Activated CD4-positive, alpha-beta memory T cell treated with anti-CD3 and anti-CD28 coated beads for 36 hours (primary cell): ENCODE data around the gene NUDCD3. TPM values are rescaled to one million over a fixed set of nuclear protein-coding genes. Genes with fewer than 3 reads are reported as not detected.

ENCODE experiments used
- CTCF ChIA-PET: fragments of 350-600 bp; sonication (Branson Sonifier 250); formaldehyde crosslinking; loops from one replicate; lab custom pipeline; 2021; ENCODE audit warnings: antibody characterized with exemption, inconsistent platforms; lab: Charles Lee
- POLR2A ChIA-PET: fragments of 350-600 bp; sonication (Branson Sonifier 250); formaldehyde crosslinking; loops from one replicate; lab custom pipeline; 2021; ENCODE audit warnings: antibody characterized with exemption; lab: Charles Lee
- DNase-seq: peaks from one replicate; pipeline ENCODE4 v3.0.0-alpha.2; 2020
- H3K27ac Mint-ChIP-seq: one replicate; pipeline ENCODE4 v1.8.0; 2021; ENCODE audit warnings: mixed read lengths
- H3K27me3 Mint-ChIP-seq: one replicate; pipeline ENCODE4 v1.8.0; 2021; ENCODE audit warnings: mixed read lengths
- H3K36me3 Mint-ChIP-seq: one replicate; pipeline ENCODE4 v1.8.0; 2021; ENCODE audit warnings: mixed read lengths
- H3K4me1 Mint-ChIP-seq: one replicate; pipeline ENCODE4 v1.8.0; 2021; ENCODE audit warnings: low read depth, mixed read lengths
- H3K4me3 Mint-ChIP-seq: one replicate; pipeline ENCODE4 v1.8.0; 2021; ENCODE audit warnings: mild to moderate bottlenecking, mixed read lengths
- H3K9me3 Mint-ChIP-seq: one replicate; pipeline ENCODE4 v1.8.0; 2021; ENCODE audit warnings: mixed read lengths
- intact Hi-C: fragments of 100-400 bp; cut with micrococcal nuclease; formaldehyde crosslinking; loops from one replicate; pipeline ENCODE4 v1.15.1; 2023
- total RNA-seq, 2 experiments: library from RNA; stranded (reverse); gene quantifications; one replicate each; pipeline ENCODE4 v1.2.3, GENCODE V29; 2021

The NUDCD3 gene
- total RNA-seq, 2 experiments from 2014 or later = 88.9 to 92.4 TPM

DNA sequence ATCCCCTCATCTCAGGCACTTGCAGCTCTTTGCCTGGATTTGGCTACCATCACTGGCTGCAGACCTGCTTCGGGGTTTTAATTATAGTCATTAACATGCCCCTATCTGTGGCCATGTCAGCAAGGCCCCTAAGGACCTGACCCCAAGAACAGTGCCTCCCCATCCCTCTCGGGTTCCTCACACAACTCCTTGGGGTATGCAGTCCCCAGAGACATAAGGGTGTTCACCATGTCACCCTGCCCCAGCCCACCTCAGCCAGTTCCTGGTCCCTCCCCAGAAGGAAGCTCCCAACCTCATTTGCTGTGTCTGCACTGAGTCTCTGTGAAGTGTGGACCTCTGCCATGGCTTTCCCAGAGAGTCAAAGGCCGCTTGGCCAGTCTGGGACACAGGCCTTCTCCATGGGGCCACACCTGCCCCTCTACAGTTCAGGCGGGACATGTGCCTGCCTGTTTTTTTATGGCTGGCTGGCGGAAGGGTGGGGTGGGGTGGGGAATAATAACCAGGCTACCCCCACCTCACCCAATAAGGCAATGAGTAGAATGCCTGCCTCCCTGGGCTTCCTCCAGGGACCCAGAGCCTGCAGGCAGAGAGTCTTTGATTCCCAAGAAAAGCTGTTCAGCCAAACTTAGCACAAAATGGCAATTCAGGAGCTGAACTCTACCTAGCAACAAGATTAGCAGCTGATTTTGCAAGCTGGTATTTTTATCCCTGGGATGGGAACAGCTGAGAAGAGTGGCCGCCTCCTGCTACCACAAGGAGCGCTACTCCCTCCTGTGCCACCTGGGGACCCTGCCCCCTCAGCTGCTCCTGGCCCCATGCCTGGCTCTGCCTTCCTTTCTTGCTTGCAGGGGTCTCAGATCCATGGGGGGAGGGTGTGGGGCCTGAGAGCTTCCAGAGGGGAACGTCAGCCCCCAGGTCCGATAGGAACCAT lies 141.3 kb downstream of the NUDCD3 start:
- DNase-seq = no peak
- intact Hi-C loops = no loop called here
- no peaks in the 10 kb centered on the region for H3K36me3 Mint-ChIP-seq
- H3K4me1 Mint-ChIP-seq = no peaks in the 10 kb centered on the region
- H3K4me3 Mint-ChIP-seq = no peak overlapping the region
- CTCF ChIA-PET = interaction anchor here (0.6 to 1.6 kb wide), 4 partner anchors 10 to 216 kb away, joined by 3 to 5 read pairs (median 4); no protein-coding TSS in a partner anchor
- H3K27me3 Mint-ChIP-seq = peaks cover 14% of the 10 kb centered on the region
- no peak overlapping the region for H3K27ac Mint-ChIP-seq
- POLR2A ChIA-PET = no interaction called here
- H3K9me3 Mint-ChIP-seq = peaks cover 15% of the 10 kb centered on the region

DNA sequence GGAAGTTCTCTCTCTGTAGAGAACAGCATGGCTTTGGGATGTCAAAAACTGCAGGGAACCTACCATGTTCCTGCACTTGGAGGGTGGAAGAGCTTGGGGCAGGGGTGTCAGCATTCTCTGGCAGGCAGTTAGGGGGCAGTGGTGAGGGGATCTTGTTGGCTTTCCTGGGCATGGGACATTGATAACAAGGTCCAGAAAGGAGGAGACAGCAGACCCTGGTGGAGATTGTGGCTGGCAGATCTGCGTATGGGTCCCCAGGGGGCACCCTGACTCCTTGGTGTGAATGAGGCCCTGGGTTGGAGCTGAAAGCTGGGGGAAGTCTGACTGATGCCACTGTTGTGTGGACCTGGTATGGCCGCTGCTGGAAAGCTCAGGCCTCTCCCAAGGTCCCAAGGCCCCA lies 142.2 kb downstream of the NUDCD3 start:
- intact Hi-C loops = no loop called here
- CTCF ChIA-PET = interaction anchor here (1.4 to 1.6 kb wide), 2 partner anchors 140 to 217 kb away, joined by 4 to 5 read pairs; no protein-coding TSS in a partner anchor
- POLR2A ChIA-PET = no interaction called here
- Mint-ChIP-seq H3K4me1 (no peaks in the 10 kb centered on the region), H3K9me3 (peaks cover 10% of the 10 kb centered on the region), H3K27me3 (peaks cover 14% of the 10 kb centered on the region), H3K36me3 (no peaks in the 10 kb centered on the region), H3K27ac (no peak overlapping the region), H3K4me3 (no peak overlapping the region)
- DNase-seq = peak; percentile 27

DNA sequence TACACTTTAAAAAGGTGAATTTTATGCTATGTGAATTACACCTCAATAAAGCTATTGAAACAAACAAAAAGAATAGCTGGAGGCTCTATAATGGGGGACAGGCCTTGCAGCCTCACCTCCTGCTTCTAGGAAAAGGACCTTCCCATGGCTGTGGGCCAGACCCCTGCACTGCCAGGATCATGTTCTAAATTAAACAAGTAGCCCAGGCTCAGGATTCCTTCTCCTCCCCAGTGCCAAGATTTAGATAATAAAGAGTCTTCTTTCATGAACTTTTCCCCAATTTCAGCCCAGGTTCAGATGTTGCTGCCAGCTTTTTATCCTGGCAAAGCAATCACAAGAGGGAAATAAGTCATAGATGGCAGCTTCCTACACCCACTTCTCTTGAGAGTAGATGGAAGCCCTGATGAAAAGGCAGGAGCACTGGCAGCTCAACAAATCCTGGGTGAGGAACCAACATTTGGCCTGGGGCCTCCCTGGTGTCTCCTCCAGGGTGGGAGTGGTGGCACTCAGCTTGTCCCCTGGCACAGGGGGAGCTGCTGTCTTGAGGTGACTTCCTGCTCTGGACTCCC lies 142.8 kb downstream of the NUDCD3 start:
- intact Hi-C loops = no loop called here
- Mint-ChIP-seq H3K36me3 (no peaks in the 10 kb centered on the region), H3K4me3 (no peak overlapping the region), H3K9me3 (peaks cover 10% of the 10 kb centered on the region), H3K4me1 (no peaks in the 10 kb centered on the region), H3K27me3 (peaks cover 15% of the 10 kb centered on the region), H3K27ac (no peak overlapping the region)
- CTCF ChIA-PET = interaction anchor here (1.4 to 1.6 kb wide), 2 partner anchors 140 to 218 kb away, joined by 4 to 5 read pairs; no protein-coding TSS in a partner anchor
- DNase-seq = no peak
- POLR2A ChIA-PET = no interaction called here

DNA sequence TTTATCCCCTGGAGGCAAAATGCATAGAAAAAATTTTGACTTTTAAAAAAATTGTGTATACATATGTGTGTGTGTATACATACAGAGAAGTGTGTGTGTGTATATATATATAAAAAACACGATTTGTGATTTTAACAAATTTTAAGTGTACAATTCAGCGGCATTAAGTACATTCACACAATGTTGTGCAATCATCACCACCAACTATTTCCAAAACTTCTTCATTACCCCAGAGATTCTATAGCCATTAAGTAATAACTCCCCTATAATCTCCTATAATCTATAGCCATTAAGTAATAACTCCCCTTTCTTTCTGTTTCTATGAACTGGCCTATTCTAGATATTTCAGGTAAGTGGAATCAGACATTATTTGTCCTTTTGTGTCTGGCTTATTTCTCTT lies 144.4 kb downstream of the NUDCD3 start:
- Mint-ChIP-seq H3K27ac (no peak overlapping the region), H3K36me3 (no peaks in the 10 kb centered on the region), H3K9me3 (peaks cover 8% of the 10 kb centered on the region), H3K27me3 (peaks cover 15% of the 10 kb centered on the region), H3K4me3 (no peak overlapping the region), H3K4me1 (no peaks in the 10 kb centered on the region)
- ChIA-PET POLR2A (no interaction called here), CTCF (no interaction called here)
- intact Hi-C loops = no loop called here
- DNase-seq = no peak

DNA sequence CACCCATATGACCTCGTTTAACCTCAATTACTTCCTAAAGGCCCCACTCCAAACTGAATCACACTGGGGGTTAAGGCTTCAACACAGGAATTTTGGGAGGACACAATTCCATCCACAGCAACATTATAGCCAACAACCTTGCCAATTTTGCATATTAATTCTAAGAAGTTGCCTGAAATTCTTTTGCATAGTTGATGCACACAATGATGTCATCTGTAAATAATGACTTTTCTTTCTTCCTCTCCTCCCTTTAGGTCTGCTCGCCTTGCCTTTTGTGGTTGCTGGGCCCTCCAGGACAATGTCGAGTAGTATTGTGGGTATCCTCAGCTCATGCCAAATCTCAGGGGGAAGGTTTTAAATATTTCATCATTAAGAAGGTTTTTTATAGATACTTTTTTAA lies 149.1 kb downstream of the NUDCD3 start:
- Mint-ChIP-seq H3K27ac (no peak overlapping the region), H3K4me3 (no peak overlapping the region), H3K9me3 (peaks cover 14% of the 10 kb centered on the region), H3K27me3 (peaks cover 11% of the 10 kb centered on the region), H3K36me3 (no peaks in the 10 kb centered on the region), H3K4me1 (no peaks in the 10 kb centered on the region)
- DNase-seq = no peak
- intact Hi-C loops = no loop called here
- ChIA-PET CTCF (no interaction called here), POLR2A (no interaction called here)

DNA sequence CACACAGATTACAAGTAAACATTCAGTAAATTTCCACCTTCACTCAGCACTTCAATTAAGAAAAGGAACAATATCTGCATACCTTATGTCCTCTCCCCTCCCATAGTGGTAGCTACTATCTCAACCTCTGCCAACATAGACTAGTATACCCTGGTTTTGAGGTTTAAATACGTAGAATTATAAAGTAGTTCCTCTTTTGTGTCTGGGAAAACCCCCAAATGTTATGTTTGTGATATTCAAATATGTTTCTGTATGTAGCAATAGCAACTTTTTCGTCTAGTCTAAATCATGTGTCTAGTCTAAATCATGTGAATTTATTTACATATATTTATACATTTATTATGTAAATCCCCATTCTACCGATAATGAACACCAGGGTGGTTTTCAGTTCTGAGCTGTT lies 151.9 kb downstream of the NUDCD3 start:
- intact Hi-C loops = no loop called here
- DNase-seq = no peak
- CTCF ChIA-PET = interaction anchor here (1.0 kb wide), 1 partner anchor 226 kb away, joined by 3 read pairs; no protein-coding TSS in a partner anchor
- POLR2A ChIA-PET = no interaction called here
- Mint-ChIP-seq H3K27ac (no peak overlapping the region), H3K36me3 (no peaks in the 10 kb centered on the region), H3K4me3 (no peak overlapping the region), H3K9me3 (peaks cover 21% of the 10 kb centered on the region), H3K27me3 (peaks cover 1% of the 10 kb centered on the region), H3K4me1 (no peaks in the 10 kb centered on the region)

DNA sequence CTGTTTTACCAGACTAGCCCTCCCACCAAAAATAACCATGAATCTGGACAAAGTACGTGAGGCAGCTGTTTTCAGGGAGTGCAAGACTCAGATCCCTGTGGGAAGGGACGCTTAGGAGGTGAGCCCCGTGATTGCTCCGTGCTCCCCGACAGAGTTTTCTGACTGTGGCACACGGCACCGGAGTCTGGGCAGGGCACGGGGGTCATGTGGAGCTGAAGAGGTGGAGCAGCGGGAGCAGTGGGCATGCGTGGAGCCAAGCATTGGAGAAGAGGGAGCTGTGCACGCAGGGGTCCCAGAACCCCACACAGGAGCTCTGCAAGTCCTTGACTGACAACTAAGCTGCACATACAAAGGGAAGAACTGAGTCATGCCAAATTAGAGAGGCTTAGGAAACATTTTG lies 154.0 kb downstream of the NUDCD3 start:
- Mint-ChIP-seq H3K9me3 (peaks cover 21% of the 10 kb centered on the region), H3K36me3 (no peaks in the 10 kb centered on the region), H3K4me3 (no peak overlapping the region), H3K27me3 (no peaks in the 10 kb centered on the region), H3K4me1 (no peaks in the 10 kb centered on the region), H3K27ac (no peak overlapping the region)
- CTCF ChIA-PET = no interaction called here
- intact Hi-C loops = no loop called here
- DNase-seq = no peak
- POLR2A ChIA-PET = no interaction called here

DNA sequence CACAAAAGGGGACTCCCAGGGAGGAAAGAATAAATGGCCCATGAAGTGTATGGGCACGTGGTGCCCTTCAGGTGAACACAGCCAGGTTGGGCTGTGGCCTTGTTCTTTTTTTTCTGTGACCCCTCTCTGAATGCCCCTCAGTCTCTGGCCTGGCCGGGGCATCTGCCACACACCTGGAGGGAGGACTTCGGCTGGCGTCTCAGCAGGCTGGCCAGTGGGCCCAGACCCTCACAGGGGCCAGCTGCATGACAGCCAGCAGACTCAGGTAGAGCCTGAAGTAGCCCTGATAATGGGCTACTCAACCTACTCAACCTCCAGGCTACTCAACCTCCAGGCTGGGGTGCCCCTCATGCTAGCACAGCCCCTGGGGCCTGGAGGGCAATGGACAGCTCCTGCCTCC lies 155.3 kb downstream of the NUDCD3 start:
- H3K9me3 Mint-ChIP-seq = peaks cover 21% of the 10 kb centered on the region
- no peak for DNase-seq
- H3K4me1 Mint-ChIP-seq = no peaks in the 10 kb centered on the region
- intact Hi-C loops = no loop called here
- no peaks in the 10 kb centered on the region for H3K27me3 Mint-ChIP-seq
- H3K36me3 Mint-ChIP-seq = no peaks in the 10 kb centered on the region
- CTCF ChIA-PET = no interaction called here
- H3K27ac Mint-ChIP-seq = no peak overlapping the region
- no peak overlapping the region for H3K4me3 Mint-ChIP-seq
- POLR2A ChIA-PET = no interaction called here

DNA sequence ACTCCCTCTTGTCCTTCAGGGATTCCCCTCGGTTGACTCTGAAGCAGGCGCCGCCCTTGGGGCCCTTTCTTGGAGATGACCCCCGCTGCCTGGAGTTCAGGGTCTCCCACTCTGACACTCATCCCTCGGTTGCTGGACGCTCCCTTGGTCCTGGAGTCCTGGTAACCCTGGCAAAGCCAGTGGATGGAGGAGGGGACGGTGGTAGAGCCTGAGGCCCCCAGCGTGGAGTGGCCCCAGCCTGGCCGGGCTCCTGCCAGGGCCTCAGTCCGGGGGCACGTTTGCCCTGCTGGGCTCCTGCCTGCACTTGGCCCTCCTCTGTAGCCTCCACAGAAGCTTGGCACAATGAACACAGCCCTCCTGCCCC lies 155.7 kb downstream of the NUDCD3 start:
- peaks cover 21% of the 10 kb centered on the region for H3K9me3 Mint-ChIP-seq
- POLR2A ChIA-PET = no interaction called here
- intact Hi-C loops = no loop called here
- H3K27me3 Mint-ChIP-seq = no peaks in the 10 kb centered on the region
- no peaks in the 10 kb centered on the region for H3K36me3 Mint-ChIP-seq
- no peak overlapping the region for H3K27ac Mint-ChIP-seq
- no peak overlapping the region for H3K4me3 Mint-ChIP-seq
- no peaks in the 10 kb centered on the region for H3K4me1 Mint-ChIP-seq
- CTCF ChIA-PET = no interaction called here
- DNase-seq = no peak

DNA sequence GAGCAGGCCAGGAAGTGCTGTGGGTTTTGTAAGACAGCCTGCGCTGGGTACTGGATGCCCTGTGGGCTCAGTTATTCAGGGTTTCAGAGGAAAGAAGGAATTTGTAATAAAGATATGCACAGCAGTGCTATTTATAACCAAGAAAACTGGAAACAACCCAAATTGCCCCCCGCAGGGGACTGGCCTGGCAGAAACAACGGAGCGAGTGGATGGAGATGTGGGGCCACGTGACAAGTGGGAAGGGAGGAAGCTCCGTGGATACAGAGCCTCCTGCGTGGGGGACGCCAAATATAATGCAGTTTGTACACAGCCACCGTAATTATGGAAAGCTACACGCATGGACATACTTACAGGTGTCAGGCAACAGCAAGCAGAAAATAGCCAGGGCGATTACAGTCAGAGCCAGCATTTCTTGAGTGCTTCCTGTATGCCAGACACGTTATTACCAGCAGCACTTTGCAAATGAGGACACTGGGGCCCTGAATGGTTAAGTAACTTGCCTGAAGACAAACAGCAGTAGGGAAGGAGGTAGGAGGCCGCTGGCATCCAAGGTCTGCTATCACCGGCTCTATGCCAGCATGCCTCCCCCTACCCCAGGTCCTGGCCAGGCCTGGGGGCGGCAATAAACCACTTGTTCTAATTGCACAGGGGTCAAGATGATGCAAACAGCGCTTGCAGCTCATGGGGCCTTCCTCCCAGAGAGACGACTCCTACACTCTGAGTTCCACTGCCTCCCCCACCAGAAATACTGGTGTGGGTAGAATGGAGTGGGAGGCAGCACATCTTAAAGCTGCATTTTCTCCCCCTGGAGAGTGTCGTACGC lies 156.3 kb downstream of the NUDCD3 start:
- no peak overlapping the region for H3K4me3 Mint-ChIP-seq
- no peaks in the 10 kb centered on the region for H3K4me1 Mint-ChIP-seq
- ChIA-PET CTCF (no interaction called here), POLR2A (no interaction called here)
- DNase-seq = no peak
- H3K36me3 Mint-ChIP-seq = no peaks in the 10 kb centered on the region
- H3K9me3 Mint-ChIP-seq = peaks cover 20% of the 10 kb centered on the region
- no peaks in the 10 kb centered on the region for H3K27me3 Mint-ChIP-seq
- no peak overlapping the region for H3K27ac Mint-ChIP-seq
- intact Hi-C loops = no loop called here

DNA sequence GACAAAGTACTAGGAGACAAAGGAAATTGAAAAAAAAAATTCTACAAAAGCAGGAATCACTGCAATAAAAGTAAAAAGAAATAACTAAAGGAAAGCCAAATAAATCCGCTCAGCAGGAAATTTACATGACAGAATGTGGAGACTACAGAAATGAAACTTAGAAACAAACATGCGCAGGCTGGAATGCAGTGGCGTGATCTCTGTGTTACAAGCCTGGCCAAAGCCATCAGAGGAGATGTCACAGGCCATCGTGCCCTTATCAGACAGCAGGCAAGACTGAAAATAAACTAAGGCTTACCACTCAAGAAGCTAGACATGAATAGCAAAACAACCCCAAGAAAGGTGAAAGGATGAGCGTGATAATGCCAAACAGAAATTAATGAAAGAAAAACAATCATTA lies 158.8 kb downstream of the NUDCD3 start:
- Mint-ChIP-seq H3K4me3 (no peak overlapping the region), H3K27ac (no peak overlapping the region)
- CTCF ChIA-PET = no interaction called here

DNA sequence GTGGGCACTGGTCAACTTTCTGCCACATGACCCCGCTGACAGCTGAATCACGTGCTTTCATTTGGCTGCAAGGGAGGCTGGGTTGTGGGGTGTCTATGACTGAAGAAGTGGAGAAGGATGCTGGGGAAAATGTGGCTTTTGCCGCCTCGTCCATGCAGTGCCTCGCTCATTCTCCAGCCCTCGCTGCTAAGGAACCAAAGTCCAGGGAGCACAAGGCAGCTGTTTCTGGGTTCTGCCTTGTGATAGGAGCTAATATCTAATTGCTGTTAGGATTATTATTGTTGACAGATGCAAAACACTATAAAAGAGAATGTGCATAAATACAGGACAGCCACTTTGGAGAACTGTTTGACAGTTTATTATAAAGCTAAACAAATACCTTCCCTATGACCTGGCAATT lies 160.1 kb downstream of the NUDCD3 start:
- Mint-ChIP-seq H3K36me3 (no peaks in the 10 kb centered on the region), H3K27ac (no peak overlapping the region), H3K9me3 (no peaks in the 10 kb centered on the region), H3K27me3 (peaks cover 14% of the 10 kb centered on the region), H3K4me1 (peaks cover 3% of the 10 kb centered on the region), H3K4me3 (no peak overlapping the region)
- ChIA-PET CTCF (no interaction called here), POLR2A (no interaction called here)
- intact Hi-C loops = no loop called here
- no peak for DNase-seq

More for the DNA sequence above, 158.8 kb downstream of the NUDCD3 start:
- no peaks in the 10 kb centered on the region for H3K4me1 Mint-ChIP-seq
- no peaks in the 10 kb centered on the region for H3K36me3 Mint-ChIP-seq
- no peak for DNase-seq
- intact Hi-C loops = no loop called here
- peaks cover 3% of the 10 kb centered on the region for H3K27me3 Mint-ChIP-seq
- peaks cover 10% of the 10 kb centered on the region for H3K9me3 Mint-ChIP-seq
- POLR2A ChIA-PET = no interaction called here
